ENCODE results near the gene SPATA2.

SPATA2 gene

DNA sequence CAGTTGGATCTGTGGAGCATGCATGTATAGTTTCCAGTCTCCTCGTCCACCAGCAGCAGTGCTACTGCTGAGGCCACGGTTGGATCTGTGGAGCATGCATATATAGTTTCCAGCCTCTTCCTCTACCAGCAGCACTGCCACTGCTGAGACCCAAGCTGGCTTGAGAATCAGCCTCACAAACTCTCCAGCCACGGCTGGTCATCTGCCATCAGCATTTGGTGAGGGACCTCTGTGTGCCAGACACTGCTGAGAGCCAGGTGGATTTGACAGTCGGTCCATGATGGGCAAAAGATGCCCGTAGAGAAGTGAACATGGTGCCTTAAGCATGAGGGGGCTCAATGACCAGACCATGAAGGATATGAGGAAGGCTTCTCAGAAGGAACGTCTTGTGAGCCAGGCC, 56.3 kb downstream of the SPATA2 start:
- Histone ChIP-seq H3K79me2 (ENCODE audit: insufficient read depth, low read length) (no peaks in the 10 kb centered on the region), H3F3A (ENCODE audit: low read depth) (no peaks in the 10 kb centered on the region), H3K4me3 (ENCODE audit: low read length, poor library complexity, severe bottlenecking) (no peak overlapping the region), H3K4me1 (ENCODE audit: insufficient read depth, low read length, poor library complexity, severe bottlenecking) (no peaks in the 10 kb centered on the region), H3K9me2 (replicated peaks; ENCODE audit: low read depth, low read length) (no peaks in the 10 kb centered on the region), H2AFZ (ENCODE audit: low read length) (no peak overlapping the region), H3K36me3 (ENCODE audit: insufficient read depth, low read length) (peaks cover 18% of the 10 kb centered on the region; the same call in 1 of the 2 replicates), H3K9me3 (ENCODE audit: insufficient read depth, low read depth, low read length) (no peaks in the 10 kb centered on the region), H3K27me3 (ENCODE audit: insufficient read depth, low read length, poor library complexity, severe bottlenecking) (no peaks in the 10 kb centered on the region), H4K20me1 (ENCODE audit: insufficient read depth, low read length, poor library complexity, severe bottlenecking) (no peaks in the 10 kb centered on the region), H3K9ac (ENCODE audit: low read depth, low read length, poor library complexity, severe bottlenecking) (no peak overlapping the region), H3K4me2 (ENCODE audit: low read depth, low read length, poor library complexity, severe bottlenecking) (no peak overlapping the region)
- TF ChIP-seq, protein P1, sequence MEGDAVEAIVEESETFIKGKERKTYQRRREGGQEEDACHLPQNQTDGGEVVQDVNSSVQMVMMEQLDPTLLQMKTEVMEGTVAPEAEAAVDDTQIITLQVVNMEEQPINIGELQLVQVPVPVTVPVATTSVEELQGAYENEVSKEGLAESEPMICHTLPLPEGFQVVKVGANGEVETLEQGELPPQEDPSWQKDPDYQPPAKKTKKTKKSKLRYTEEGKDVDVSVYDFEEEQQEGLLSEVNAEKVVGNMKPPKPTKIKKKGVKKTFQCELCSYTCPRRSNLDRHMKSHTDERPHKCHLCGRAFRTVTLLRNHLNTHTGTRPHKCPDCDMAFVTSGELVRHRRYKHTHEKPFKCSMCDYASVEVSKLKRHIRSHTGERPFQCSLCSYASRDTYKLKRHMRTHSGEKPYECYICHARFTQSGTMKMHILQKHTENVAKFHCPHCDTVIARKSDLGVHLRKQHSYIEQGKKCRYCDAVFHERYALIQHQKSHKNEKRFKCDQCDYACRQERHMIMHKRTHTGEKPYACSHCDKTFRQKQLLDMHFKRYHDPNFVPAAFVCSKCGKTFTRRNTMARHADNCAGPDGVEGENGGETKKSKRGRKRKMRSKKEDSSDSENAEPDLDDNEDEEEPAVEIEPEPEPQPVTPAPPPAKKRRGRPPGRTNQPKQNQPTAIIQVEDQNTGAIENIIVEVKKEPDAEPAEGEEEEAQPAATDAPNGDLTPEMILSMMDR (conservative IDR thresholded peaks at IDR 0.05; ENCODE audit: low read length): no peak
- TF ChIP-seq EZH2phosphoT487 (IDR thresholded peaks at IDR 0.05; ENCODE audit: borderline replicate concordance): no peak

DNA sequence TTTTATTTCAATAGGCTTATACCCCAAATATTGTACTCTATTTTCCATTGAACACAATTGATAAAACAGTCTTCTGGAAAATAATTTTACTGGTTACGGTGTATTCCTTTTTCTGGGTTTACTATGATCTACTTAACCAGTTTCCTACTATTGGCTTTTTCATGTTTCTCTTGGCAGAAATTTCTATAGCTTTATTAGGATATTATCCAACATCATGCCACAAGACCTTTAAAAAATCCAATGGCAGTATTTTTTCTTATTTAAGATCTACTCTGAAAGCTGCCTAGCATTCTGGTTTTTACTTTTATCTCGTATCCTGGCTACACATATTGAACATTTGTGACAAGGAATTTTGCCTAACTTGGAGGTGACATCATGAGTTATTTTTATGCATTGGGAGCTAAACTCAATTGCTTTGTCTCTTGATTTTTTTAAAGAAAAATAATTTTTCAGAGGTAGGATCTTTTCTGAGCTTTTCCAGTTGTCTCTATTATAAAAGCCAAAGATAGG, 57.2 kb downstream of the SPATA2 start:
- Histone ChIP-seq H3K4me2 (ENCODE audit: low read depth, low read length, poor library complexity, severe bottlenecking) (no peak overlapping the region), H3K4me1 (ENCODE audit: insufficient read depth, low read length, poor library complexity, severe bottlenecking) (no peaks in the 10 kb centered on the region), H3K79me2 (ENCODE audit: insufficient read depth, low read length) (no peaks in the 10 kb centered on the region), H3K27me3 (ENCODE audit: insufficient read depth, low read length, poor library complexity, severe bottlenecking) (no peaks in the 10 kb centered on the region), H3K36me3 (ENCODE audit: insufficient read depth, low read length) (peaks cover 18% of the 10 kb centered on the region; the same call in 1 of the 2 replicates), H2AFZ (ENCODE audit: low read length) (no peak overlapping the region), H3F3A (ENCODE audit: low read depth) (no peaks in the 10 kb centered on the region), H3K9me2 (replicated peaks; ENCODE audit: low read depth, low read length) (no peaks in the 10 kb centered on the region), H3K9ac (ENCODE audit: low read depth, low read length, poor library complexity, severe bottlenecking) (no peak overlapping the region), H3K4me3 (ENCODE audit: low read length, poor library complexity, severe bottlenecking) (no peak overlapping the region), H3K9me3 (ENCODE audit: insufficient read depth, low read depth, low read length) (no peaks in the 10 kb centered on the region), H4K20me1 (ENCODE audit: insufficient read depth, low read length, poor library complexity, severe bottlenecking) (no peaks in the 10 kb centered on the region)
- TF ChIP-seq, protein P1 (conservative IDR thresholded peaks at IDR 0.05; ENCODE audit: low read length): no peak
- no peak for TF ChIP-seq EZH2phosphoT487 (IDR thresholded peaks at IDR 0.05; ENCODE audit: borderline replicate concordance)

DNA sequence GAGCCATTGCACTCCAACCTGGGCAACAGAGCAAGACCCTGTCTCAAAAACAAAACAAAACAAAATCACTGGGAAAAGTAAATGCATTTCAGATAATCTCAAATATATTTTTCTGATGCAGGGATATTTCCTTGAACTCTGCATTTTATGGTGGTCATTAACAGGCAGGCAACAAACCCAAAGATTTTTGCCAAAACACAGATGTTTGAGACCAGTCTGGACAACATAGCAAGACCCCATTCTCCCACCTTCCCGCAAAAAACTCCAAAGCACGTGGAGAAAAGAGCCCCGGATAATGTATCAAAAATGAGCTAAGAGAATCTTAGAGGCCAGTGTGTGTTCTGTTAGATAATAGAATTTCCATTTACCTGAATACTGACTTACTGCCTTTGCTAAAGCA, 58.4 kb downstream of the SPATA2 start:
- no peaks in the 10 kb centered on the region for H3F3A ChIP-seq (ENCODE audit: low read depth)
- no peak overlapping the region for H3K4me2 ChIP-seq (ENCODE audit: low read depth, low read length, poor library complexity, severe bottlenecking)
- no peak overlapping the region for H3K9ac ChIP-seq (ENCODE audit: low read depth, low read length, poor library complexity, severe bottlenecking)
- H3K79me2 ChIP-seq (ENCODE audit: insufficient read depth, low read length): no peaks in the 10 kb centered on the region
- no peaks in the 10 kb centered on the region for H3K9me3 ChIP-seq (ENCODE audit: insufficient read depth, low read depth, low read length)
- no peaks in the 10 kb centered on the region for H4K20me1 ChIP-seq (ENCODE audit: insufficient read depth, low read length, poor library complexity, severe bottlenecking)
- TF ChIP-seq, protein P1 (conservative IDR thresholded peaks at IDR 0.05; ENCODE audit: low read length): no peak
- no peaks in the 10 kb centered on the region for H3K27me3 ChIP-seq (ENCODE audit: insufficient read depth, low read length, poor library complexity, severe bottlenecking)
- peaks cover 18% of the 10 kb centered on the region; the same call in 1 of the 2 replicates for H3K36me3 ChIP-seq (ENCODE audit: insufficient read depth, low read length)
- H2AFZ ChIP-seq (ENCODE audit: low read length): no peak overlapping the region
- no peaks in the 10 kb centered on the region for H3K9me2 ChIP-seq (replicated peaks; ENCODE audit: low read depth, low read length)
- H3K4me3 ChIP-seq (ENCODE audit: low read length, poor library complexity, severe bottlenecking): no peak overlapping the region
- H3K4me1 ChIP-seq (ENCODE audit: insufficient read depth, low read length, poor library complexity, severe bottlenecking): no peaks in the 10 kb centered on the region
